Smooth muscle cell of bladder (primary cell): ENCODE results near the gene STAU1. TPM values are rescaled to one million over a fixed set of nuclear protein-coding genes. Genes with fewer than 3 reads are reported as not detected.

Experiments
- total RNA-seq: library from RNA; depleted of rRNA; stranded (reverse); fragments of >200 nt; gene quantifications from 2 replicates; pipeline ENCODE4 v1.2.3, GENCODE V29; 2014

Gene STAU1
- total RNA-seq, result 34.0 and 37.5 TPM in 2 replicates

GRCh38 chr20:49187851-49188641 lies at the start of gene STAU1:
Gene STAU1, minus strand, starts transcription at chr20:49188334. Its CDS starts 22,133 bp downstream, at chr20:49166201.

GRCh38 chr20:49219091-49219923 lies 31.2 kb upstream of the STAU1 start, which contains the start of gene DDX27:
Gene DDX27, plus strand, starts transcription at chr20:49219416. Its CDS starts 33 bp downstream, at chr20:49219449.

Other genes starting within 250 kb of the STAU1 start
- 41.5 and 47.1 TPM in 2 replicates for gene CSE1L, start 142.0 kb downstream of the STAU1 start, total RNA-seq
- gene DDX27, start 31.1 kb upstream of the STAU1 start, total RNA-seq, result 31.9 and 33.7 TPM in 2 replicates
- 26.6 and 28.1 TPM in 2 replicates for gene ZNFX1, start 89.7 kb upstream of the STAU1 start, total RNA-seq